Panc1 (cell line): ENCODE measurements around the gene GNAI1.

ENCODE experiments used
- POLR2AphosphoS5 ChIP-seq: IDR thresholded peaks from 2 replicates; pipeline ENCODE4 v1.6.1; 2012; ENCODE audit warnings: mild to moderate bottlenecking, low read depth, low read length, moderate library complexity
- SIN3A ChIP-seq: IDR thresholded peaks from 2 replicates; pipeline ENCODE4 v1.6.1; 2012; ENCODE audit warnings: low read depth, mild to moderate bottlenecking, low read length, moderate library complexity, borderline replicate concordance; ENCODE audit not compliant: insufficient read depth
- TCF7L2 ChIP-seq: IDR thresholded peaks from 2 replicates; pipeline ENCODE4 v1.6.1; 2011; ENCODE audit warnings: mild to moderate bottlenecking, low read depth, low read length, inconsistent platforms
- TF ChIP-seq, protein P1 (sequence below), 2 experiments: IDR thresholded peaks; 2 replicates each; pipeline ENCODE4 v1.6.1; 2011 to 2012; ENCODE audit warnings: low read depth in 2 of 2, control low read depth in 1 of 2, low read length in 1 of 2, mild to moderate bottlenecking in 1 of 2, moderate library complexity in 1 of 2; ENCODE audit not compliant: insufficient read depth in 1 of 2
- TF ChIP-seq, protein P2 (sequence below): fragments of 450-650 bp; IDR thresholded peaks from 2 replicates; pipeline ENCODE4 v1.5.1; 2017; ENCODE audit warnings: mild to moderate bottlenecking

DNA sequence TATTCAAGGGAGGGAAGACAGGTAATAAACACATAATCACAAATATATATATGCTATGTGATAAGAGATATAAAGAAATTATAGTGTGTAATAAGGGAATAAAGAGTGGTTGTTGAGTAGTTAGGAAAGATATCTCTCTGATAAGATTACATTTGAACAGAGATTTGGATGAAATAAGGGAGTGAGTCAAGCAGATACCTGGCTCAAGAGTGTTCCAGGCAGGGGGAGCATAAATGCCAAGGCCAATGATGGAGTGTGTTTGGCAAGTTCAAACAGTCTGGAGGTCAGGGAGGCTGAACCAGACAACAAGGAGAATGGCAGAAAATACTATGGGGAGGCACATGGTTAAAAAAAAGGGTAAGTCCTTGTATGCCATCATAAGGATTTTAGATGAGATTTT lies 4.8 kb upstream of the GNAI1 start:
- TF ChIP-seq, protein P1, sequence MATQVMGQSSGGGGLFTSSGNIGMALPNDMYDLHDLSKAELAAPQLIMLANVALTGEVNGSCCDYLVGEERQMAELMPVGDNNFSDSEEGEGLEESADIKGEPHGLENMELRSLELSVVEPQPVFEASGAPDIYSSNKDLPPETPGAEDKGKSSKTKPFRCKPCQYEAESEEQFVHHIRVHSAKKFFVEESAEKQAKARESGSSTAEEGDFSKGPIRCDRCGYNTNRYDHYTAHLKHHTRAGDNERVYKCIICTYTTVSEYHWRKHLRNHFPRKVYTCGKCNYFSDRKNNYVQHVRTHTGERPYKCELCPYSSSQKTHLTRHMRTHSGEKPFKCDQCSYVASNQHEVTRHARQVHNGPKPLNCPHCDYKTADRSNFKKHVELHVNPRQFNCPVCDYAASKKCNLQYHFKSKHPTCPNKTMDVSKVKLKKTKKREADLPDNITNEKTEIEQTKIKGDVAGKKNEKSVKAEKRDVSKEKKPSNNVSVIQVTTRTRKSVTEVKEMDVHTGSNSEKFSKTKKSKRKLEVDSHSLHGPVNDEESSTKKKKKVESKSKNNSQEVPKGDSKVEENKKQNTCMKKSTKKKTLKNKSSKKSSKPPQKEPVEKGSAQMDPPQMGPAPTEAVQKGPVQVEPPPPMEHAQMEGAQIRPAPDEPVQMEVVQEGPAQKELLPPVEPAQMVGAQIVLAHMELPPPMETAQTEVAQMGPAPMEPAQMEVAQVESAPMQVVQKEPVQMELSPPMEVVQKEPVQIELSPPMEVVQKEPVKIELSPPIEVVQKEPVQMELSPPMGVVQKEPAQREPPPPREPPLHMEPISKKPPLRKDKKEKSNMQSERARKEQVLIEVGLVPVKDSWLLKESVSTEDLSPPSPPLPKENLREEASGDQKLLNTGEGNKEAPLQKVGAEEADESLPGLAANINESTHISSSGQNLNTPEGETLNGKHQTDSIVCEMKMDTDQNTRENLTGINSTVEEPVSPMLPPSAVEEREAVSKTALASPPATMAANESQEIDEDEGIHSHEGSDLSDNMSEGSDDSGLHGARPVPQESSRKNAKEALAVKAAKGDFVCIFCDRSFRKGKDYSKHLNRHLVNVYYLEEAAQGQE (IDR thresholded peaks at IDR 0.05; ENCODE audit: insufficient read depth in 1 of 2, low read depth in 2 of 2, low read length in 1 of 2) = no peak
- TF ChIP-seq POLR2AphosphoS5 = no peak
- TF ChIP-seq, protein P2, sequence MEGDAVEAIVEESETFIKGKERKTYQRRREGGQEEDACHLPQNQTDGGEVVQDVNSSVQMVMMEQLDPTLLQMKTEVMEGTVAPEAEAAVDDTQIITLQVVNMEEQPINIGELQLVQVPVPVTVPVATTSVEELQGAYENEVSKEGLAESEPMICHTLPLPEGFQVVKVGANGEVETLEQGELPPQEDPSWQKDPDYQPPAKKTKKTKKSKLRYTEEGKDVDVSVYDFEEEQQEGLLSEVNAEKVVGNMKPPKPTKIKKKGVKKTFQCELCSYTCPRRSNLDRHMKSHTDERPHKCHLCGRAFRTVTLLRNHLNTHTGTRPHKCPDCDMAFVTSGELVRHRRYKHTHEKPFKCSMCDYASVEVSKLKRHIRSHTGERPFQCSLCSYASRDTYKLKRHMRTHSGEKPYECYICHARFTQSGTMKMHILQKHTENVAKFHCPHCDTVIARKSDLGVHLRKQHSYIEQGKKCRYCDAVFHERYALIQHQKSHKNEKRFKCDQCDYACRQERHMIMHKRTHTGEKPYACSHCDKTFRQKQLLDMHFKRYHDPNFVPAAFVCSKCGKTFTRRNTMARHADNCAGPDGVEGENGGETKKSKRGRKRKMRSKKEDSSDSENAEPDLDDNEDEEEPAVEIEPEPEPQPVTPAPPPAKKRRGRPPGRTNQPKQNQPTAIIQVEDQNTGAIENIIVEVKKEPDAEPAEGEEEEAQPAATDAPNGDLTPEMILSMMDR = no peak
- no peak for TF ChIP-seq TCF7L2
- TF ChIP-seq SIN3A = no peak
